ENCODE measurements around the gene KCTD20.

Gene KCTD20

DNA sequence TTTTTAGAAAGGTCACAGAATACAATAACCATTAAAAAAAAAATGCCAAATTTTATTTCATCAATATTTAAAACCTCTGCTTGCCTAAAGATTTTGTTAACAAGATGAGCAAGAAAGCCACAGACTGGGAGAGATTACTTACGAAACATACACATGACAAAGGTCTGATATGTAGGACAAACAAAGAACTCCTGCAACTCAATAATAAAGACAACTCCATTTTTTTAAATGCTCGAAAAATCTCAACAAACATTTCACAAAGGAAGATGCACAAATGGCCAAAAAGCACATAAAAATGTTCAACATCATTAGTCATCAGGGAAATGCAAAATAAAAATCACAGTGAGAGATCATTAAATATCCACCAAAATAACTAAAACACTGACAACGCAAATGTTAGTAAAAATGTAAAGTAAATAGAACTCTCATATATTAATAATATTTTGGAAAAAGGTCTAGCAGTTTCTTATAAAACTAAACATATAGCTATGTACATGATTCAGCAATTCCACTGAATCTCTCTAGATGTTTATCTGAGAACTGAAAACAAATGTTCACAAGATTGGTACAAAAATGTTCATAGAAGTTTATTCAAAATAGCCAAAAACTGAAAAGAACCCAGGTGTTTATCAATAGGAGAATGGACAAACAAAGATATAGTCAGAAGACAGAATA lies 94.2 kb downstream of the KCTD20 start:
- DNase-seq (ENCODE audit: low read depth, low spot score), result no peak

DNA sequence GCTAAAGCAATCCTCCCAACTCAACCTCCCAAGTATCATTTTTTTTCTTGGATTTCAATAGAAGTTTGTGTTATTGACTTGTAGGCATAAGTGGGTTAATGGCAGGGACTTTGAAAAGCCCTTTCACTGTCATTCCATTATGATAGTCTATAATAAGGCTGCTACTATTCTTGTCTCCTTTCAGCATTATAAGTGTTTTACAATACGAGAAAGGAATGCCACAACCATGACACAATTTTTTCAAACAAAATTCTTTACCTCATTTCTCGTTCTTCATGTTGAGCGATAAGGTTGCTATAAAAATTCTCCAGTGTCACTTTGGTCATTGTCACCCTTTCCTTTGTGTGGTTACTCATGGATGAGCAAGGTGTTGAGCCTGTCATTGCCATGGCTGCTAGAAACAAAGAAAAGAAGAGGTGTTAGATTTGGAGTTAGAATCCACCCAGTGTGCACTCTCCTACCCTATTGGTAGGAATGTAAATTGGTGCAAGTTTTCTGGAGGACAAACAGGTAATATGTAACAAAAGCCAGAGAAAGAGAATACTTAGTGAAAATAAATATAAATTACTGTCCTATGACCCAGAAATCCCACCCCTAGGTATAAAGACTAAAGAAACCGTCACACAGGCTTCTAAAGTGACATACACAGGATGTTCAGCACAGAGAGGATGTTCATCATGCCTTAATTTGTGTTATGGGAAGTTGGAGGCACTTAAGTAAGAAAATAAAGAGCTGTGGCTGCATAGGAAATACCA lies 97.2 kb downstream of the KCTD20 start:
- no peak for DNase-seq (ENCODE audit: low read depth, low spot score)

All from astrocyte of the hippocampus (primary cell).